Activated CD8-positive, alpha-beta T cell treated with anti-CD3 and anti-CD28 coated beads for 36 hours (primary cell): ENCODE measurements around the gene TRIM37. TPM values are rescaled to one million over a fixed set of nuclear protein-coding genes. Genes with fewer than 3 reads are reported as not detected.

Experiments
- ATAC-seq: fragments of 200-7000 bp; cut with Tn5 transposase; one replicate; pipeline ENCODE4 v1.10.0; 2021; ENCODE audit warnings: mild to moderate bottlenecking, moderate library complexity
- CTCF ChIA-PET: fragments of 350-600 bp; sonication (Branson Sonifier 250); formaldehyde crosslinking; loops from one replicate; lab custom pipeline; 2021; ENCODE audit warnings: antibody characterized with exemption; lab: Charles Lee
- POLR2A ChIA-PET: fragments of 350-600 bp; sonication (Branson Sonifier 250); formaldehyde crosslinking; loops from one replicate; lab custom pipeline; 2021; ENCODE audit warnings: antibody characterized with exemption; lab: Charles Lee
- DNase-seq: peaks from one replicate; pipeline ENCODE4 v3.0.0-alpha.2; 2020
- H3K27ac Mint-ChIP-seq: one replicate; pipeline ENCODE4 v1.8.0; 2021; ENCODE audit warnings: mild to moderate bottlenecking, mixed read lengths
- H3K27me3 Mint-ChIP-seq: one replicate; pipeline ENCODE4 v1.8.0; 2021; ENCODE audit warnings: mixed read lengths
- H3K36me3 Mint-ChIP-seq: one replicate; pipeline ENCODE4 v1.8.0; 2021; ENCODE audit warnings: low read depth, mixed read lengths
- H3K4me1 Mint-ChIP-seq: one replicate; pipeline ENCODE4 v1.8.0; 2021; ENCODE audit warnings: low read depth, mixed read lengths
- H3K4me3 Mint-ChIP-seq: one replicate; pipeline ENCODE4 v1.8.0; 2021; ENCODE audit warnings: mild to moderate bottlenecking, moderate library complexity, mixed read lengths
- H3K9me3 Mint-ChIP-seq: one replicate; pipeline ENCODE4 v1.8.0; 2021; ENCODE audit warnings: mixed read lengths
- intact Hi-C: fragments of 100-400 bp; cut with micrococcal nuclease; formaldehyde crosslinking; loops from one replicate; pipeline ENCODE4 v1.10.0; 2022
- microRNA-seq: library from miRNA; unstranded; fragments of <30 nt; microRNA quantifications from one replicate; pipeline ENCODE4 v1.2.0, GENCODE V29; 2022; ENCODE audit warnings: borderline microRNAs expressed, borderline replicate concordance
- total RNA-seq, 2 experiments: library from RNA; stranded (reverse); gene quantifications; one replicate each; pipeline ENCODE4 v1.2.3, GENCODE V29; 2021
- TF ChIP-seq, protein P1 (sequence below): fragments of 200-600 bp; IDR thresholded peaks from one replicate; pipeline ENCODE4 v1.8.0; 2022; ENCODE audit warnings: antibody characterized with exemption, mild to moderate bottlenecking

TRIM37 gene
- total RNA-seq, 2 experiments from 2014 or later, result 23.9 to 24.8 TPM

DNA sequence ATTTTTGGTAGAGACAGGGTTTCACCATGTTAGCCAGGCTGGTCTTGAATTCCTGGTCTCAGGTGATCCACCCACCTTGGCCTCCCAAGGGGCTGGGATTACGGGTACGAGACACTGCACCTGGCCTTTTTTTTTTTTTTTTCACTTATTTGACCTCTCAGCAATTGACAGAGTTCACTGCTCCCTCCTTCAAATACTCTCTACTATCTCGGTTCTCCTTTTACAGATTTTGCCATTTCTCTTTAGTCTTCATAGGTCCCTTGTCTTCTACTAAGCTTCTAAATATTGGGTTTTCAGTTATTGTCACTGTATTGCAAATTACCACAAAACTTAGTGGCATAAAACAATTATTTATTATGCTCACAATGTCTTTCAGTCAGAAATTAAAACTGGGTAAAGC, 159.3 kb downstream of the TRIM37 start:
- intact Hi-C loops, result no loop called here

DNA sequence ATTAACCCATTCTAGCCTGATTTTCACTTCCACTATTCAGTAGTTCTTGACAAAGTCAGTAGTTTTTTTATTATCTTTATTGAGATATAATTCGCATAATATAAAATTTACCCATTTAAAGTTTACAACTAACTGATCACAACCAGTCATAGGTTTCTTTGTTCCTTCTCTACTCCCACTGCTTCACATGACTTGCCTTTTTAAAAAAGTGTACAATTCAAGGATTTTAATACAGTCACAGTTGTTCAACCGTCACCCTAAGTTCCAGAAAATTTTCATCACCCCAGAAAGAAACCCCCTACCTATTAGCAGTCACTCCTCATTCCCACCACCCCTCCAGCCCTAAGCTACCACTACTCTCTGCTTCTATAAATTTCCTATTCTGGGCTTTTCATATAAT, 162.5 kb downstream of the TRIM37 start:
- no peaks in the 10 kb centered on the region for H3K4me1 Mint-ChIP-seq
- H3K27me3 Mint-ChIP-seq, result peaks cover 6% of the 10 kb centered on the region
- peaks cover 7% of the 10 kb centered on the region for H3K9me3 Mint-ChIP-seq
- intact Hi-C loops, result no loop called here
- ChIA-PET POLR2A (no interaction called here), CTCF (no interaction called here)
- no peaks in the 10 kb centered on the region for H3K36me3 Mint-ChIP-seq
- TF ChIP-seq, protein P1, sequence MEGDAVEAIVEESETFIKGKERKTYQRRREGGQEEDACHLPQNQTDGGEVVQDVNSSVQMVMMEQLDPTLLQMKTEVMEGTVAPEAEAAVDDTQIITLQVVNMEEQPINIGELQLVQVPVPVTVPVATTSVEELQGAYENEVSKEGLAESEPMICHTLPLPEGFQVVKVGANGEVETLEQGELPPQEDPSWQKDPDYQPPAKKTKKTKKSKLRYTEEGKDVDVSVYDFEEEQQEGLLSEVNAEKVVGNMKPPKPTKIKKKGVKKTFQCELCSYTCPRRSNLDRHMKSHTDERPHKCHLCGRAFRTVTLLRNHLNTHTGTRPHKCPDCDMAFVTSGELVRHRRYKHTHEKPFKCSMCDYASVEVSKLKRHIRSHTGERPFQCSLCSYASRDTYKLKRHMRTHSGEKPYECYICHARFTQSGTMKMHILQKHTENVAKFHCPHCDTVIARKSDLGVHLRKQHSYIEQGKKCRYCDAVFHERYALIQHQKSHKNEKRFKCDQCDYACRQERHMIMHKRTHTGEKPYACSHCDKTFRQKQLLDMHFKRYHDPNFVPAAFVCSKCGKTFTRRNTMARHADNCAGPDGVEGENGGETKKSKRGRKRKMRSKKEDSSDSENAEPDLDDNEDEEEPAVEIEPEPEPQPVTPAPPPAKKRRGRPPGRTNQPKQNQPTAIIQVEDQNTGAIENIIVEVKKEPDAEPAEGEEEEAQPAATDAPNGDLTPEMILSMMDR, result no peak
- H3K27ac Mint-ChIP-seq, result no peak overlapping the region
- DNase-seq (no peak), ATAC-seq (no peak)
- H3K4me3 Mint-ChIP-seq, result no peak overlapping the region

More for the DNA sequence above, 159.3 kb downstream of the TRIM37 start:
- H3K36me3 Mint-ChIP-seq, result peaks cover 6% of the 10 kb centered on the region
- DNase-seq, result no peak
- TF ChIP-seq, protein P1, result no peak
- no peaks in the 10 kb centered on the region for H3K4me1 Mint-ChIP-seq
- ATAC-seq, result no peak
- H3K4me3 Mint-ChIP-seq, result no peak overlapping the region
- ChIA-PET CTCF (no interaction called here), POLR2A (interaction anchor here (0.6 kb wide), 2 partner anchors 61 to 82 kb away, joined by 3 read pairs; no protein-coding TSS in a partner anchor)
- peaks cover 25% of the 10 kb centered on the region for H3K9me3 Mint-ChIP-seq
- no peak overlapping the region for H3K27ac Mint-ChIP-seq
- peaks cover 11% of the 10 kb centered on the region for H3K27me3 Mint-ChIP-seq

DNA sequence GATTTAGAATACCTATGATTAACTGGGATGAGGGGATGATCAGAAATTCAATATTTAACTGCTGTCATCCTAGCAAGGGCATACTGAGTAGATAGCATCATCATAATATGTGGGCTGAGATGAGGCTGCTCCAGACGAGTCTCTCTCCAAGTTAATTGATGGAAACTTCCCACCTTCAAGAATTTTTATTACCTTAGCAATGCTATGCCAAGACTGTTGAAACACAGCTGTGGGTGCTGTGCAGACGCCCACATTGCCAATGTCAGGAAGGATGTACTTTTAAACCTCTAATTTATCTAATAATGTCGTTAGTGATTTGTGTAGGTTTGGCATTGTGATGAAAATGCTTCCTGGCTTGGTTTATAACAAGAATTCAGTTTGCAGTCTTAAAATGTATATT, 170.4 kb downstream of the TRIM37 start:
- no peak for ATAC-seq
- Mint-ChIP-seq H3K36me3 (no peaks in the 10 kb centered on the region), H3K4me3 (no peak overlapping the region)

DNA sequence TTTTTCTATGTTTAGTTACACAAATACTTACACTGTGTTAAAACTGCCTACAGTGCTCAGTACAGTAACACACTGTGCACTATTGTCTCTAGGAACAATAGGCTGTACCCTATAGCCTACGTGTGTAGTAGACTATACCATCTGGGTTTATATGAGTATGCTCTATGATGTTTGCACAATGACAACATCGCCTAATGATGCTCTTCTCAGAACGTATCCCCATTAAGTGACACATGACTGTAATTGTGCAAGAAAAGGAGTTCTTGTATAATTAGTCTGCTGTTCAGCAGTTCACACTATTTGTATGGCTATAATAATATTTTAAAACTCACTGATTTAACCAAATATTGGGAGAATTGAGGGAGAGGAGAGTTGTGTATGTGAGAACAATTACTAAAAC, 173.7 kb downstream of the TRIM37 start:
- CTCF ChIA-PET, result no interaction called here
- no peaks in the 10 kb centered on the region for H3K9me3 Mint-ChIP-seq

More for the DNA sequence above, 170.4 kb downstream of the TRIM37 start:
- ChIA-PET POLR2A (no interaction called here), CTCF (no interaction called here)
- Mint-ChIP-seq H3K4me1 (no peaks in the 10 kb centered on the region), H3K9me3 (no peaks in the 10 kb centered on the region), H3K27me3 (peaks cover 5% of the 10 kb centered on the region), H3K27ac (no peak overlapping the region)
- no peak for DNase-seq
- intact Hi-C loops, result no loop called here
- TF ChIP-seq, protein P1, result no peak

More for the DNA sequence above, 173.7 kb downstream of the TRIM37 start:
- intact Hi-C loops, result no loop called here
- Mint-ChIP-seq H3K4me1 (no peaks in the 10 kb centered on the region), H3K36me3 (no peaks in the 10 kb centered on the region), H3K27ac (no peak overlapping the region), H3K27me3 (peaks cover 13% of the 10 kb centered on the region), H3K4me3 (no peak overlapping the region)
- POLR2A ChIA-PET, result no interaction called here
- TF ChIP-seq, protein P1, result no peak
- ATAC-seq (no peak), DNase-seq (no peak)

Small RNAs within 50 kb of the gene (microRNA-seq; reads per million reads assigned to microRNA genes)
- gene MIR301A (47.8 reads per million, percentile 57 among the genes with 10 or more reads in this experiment), gene MIR454 (1,312 reads per million, percentile 90 among the genes with 10 or more reads in this experiment)

Other genes with a start within 250 kb of the TRIM37 start
- gene SKA2, start 48.3 kb upstream of the TRIM37 start, total RNA-seq, result 10 to 100 TPM; 59.1 to 68.4 TPM
- 10 to 100 TPM; 66.6 to 67.5 TPM for gene PRR11, start 48.9 kb upstream of the TRIM37 start, total RNA-seq
- 10 to 100 TPM; 16.2 to 16.5 TPM for gene SMG8, start 103.2 kb upstream of the TRIM37 start, total RNA-seq
- 1 to 10 TPM; 1.3 to 2.0 TPM for gene GDPD1, start 113.6 kb upstream of the TRIM37 start, total RNA-seq
- gene YPEL2, start 224.8 kb upstream of the TRIM37 start, total RNA-seq, result 1 to 10 TPM; 4.2 to 4.9 TPM